NCI-H2081 treated with DMSO at 0.1 percent for 48 hours (cell line): Measurements from ENCODE around the gene HSPA13.
"Not testable (repeated sequence)": the region's sequence is repeated elsewhere in the genome, so short reads cannot be mapped to it uniquely, and the experiment has no call there.

ENCODE experiments used
- DNase-seq: peaks from one replicate; lab custom pipeline; 2025; lab: John Stamatoyannopoulos, UW

The HSPA13 gene

GRCh38 chr21:14382835-14383595 is at the start of gene HSPA13:
Gene HSPA13 (minus strand): TSS chr21:14383146. CDS start chr21:14383119, 27 bp downstream.
- peak; percentile 92 for DNase-seq

GRCh38 chr21:14418920-14419319 is 36.0 kb upstream of the HSPA13 start:
- DNase-seq = no peak

- no peak for DNase-seq
These were observed 32.1 kb upstream of the HSPA13 start for GRCh38 chr21:14414932-14415508.

GRCh38 chr21:14405962-14406361 is 23.0 kb upstream of the HSPA13 start:
- no peak for DNase-seq

- no peak for DNase-seq
These were observed 22.3 kb upstream of the HSPA13 start for GRCh38 chr21:14405225-14405624.

GRCh38 chr21:14403681-14404318 is 20.9 kb upstream of the HSPA13 start:
- DNase-seq = peak; percentile 13

GRCh38 chr21:14401217-14401616 is 18.3 kb upstream of the HSPA13 start:
- DNase-seq = no peak

- no peak for DNase-seq
These were observed 5.3 kb upstream of the HSPA13 start for GRCh38 chr21:14388282-14388681.

- no peak for DNase-seq
These were observed 1.5 kb upstream of the HSPA13 start for GRCh38 chr21:14384453-14384852.

- no peak for DNase-seq
These were observed 742 bp upstream of the HSPA13 start for GRCh38 chr21:14383596-14384180.

GRCh38 chr21:14382486-14382834 is 486 bp downstream of the HSPA13 start:
- DNase-seq = no peak

GRCh38 chr21:14376854-14377253 is 6.1 kb downstream of the HSPA13 start:
- no peak for DNase-seq

- no peak for DNase-seq
These were observed 15.9 kb downstream of the HSPA13 start for GRCh38 chr21:14366998-14367397.

- DNase-seq = no peak
These were observed 21.0 kb downstream of the HSPA13 start for GRCh38 chr21:14361958-14362357.

GRCh38 chr21:14358775-14359174 is 24.2 kb downstream of the HSPA13 start:
- no peak for DNase-seq

- DNase-seq = no peak
These were observed 26.2 kb downstream of the HSPA13 start for GRCh38 chr21:14356746-14357145.

GRCh38 chr21:14354515-14354914 is 28.4 kb downstream of the HSPA13 start:
- DNase-seq = no peak

GRCh38 chr21:14353726-14354125 is 29.2 kb downstream of the HSPA13 start:
- no peak for DNase-seq

GRCh38 chr21:14353231-14353630 is 29.7 kb downstream of the HSPA13 start:
- no peak for DNase-seq

- not testable (repeated sequence) for DNase-seq
These were observed 55.6 kb downstream of the HSPA13 start for GRCh38 chr21:14327346-14327745.

GRCh38 chr21:14325595-14325994 is 57.4 kb downstream of the HSPA13 start:
- no peak for DNase-seq
